Measurements from ENCODE around the gene PTPRE. TPM values are rescaled to one million over a fixed set of nuclear protein-coding genes. Genes with fewer than 3 reads are reported as not detected.

Gene PTPRE
- total and polyA plus RNA-seq, 2 of the 4 experiments (the other 2 are of a cell fraction), result 0.34 to 0.54 TPM

GRCh38 chr10:127875916-127876315 lies 31.0 kb upstream of the PTPRE start:
- DNase-seq, result no peak
- 60% methylated on average over 1 of the region's 5 CpGs; no CpG with 5 or more reads in 1 of the 2 experiments for WGBS, 2 experiments (ENCODE audit: extremely low coverage in 2 of 2, insufficient read length in 1 of 2)
- CTCF ChIA-PET, result no interaction called here

More at GRCh38 chr10:127875916-127876315, 31.0 kb upstream of the PTPRE start:
- no peaks in the 10 kb centered on the region for H3K4me1 ChIP-seq (ENCODE audit: control insufficient read depth, insufficient read depth, low read length)
- no peak overlapping the region for H4K5ac ChIP-seq (ENCODE audit: low read depth, low read length)
- no peak overlapping the region for H3K27ac ChIP-seq (ENCODE audit: insufficient read depth, low read length)
- H2AK5ac ChIP-seq (ENCODE audit: low read depth, low read length), result no peak overlapping the region
- H3K4me3 ChIP-seq (ENCODE audit: insufficient read depth, low read depth, low read length), result no peak overlapping the region
- H3K18ac ChIP-seq (ENCODE audit: low read depth, low read length), result no peak overlapping the region
- H3K4me2 ChIP-seq (ENCODE audit: low read depth, low read length), result no peak overlapping the region
- POLR2A ChIA-PET (ENCODE audit: unreplicated experiment), result no interaction called here
- no peaks in the 10 kb centered on the region; the same call in 1 of the 2 replicates for H3K27me3 ChIP-seq (ENCODE audit: control insufficient read depth, insufficient read depth, low read length)
- H3K23ac ChIP-seq (ENCODE audit: low read depth, low read length), result no peak overlapping the region
- no peak overlapping the region for H3K9ac ChIP-seq (ENCODE audit: low read depth, low read length)
- no peak overlapping the region for H2AK9ac ChIP-seq (replicated peaks; ENCODE audit: low read depth, low read length, poor library complexity)
- in situ Hi-C loops (cut with MboI; ENCODE audit: low sequenced_read_pairs), result no loop called here
- no peak overlapping the region for H4K91ac ChIP-seq (ENCODE audit: insufficient read depth, low read depth, low read length)
- H2BK20ac ChIP-seq (ENCODE audit: low read depth, low read length), result no peak overlapping the region
- BruUV-seq (replicated peaks), result no TSS peak
- intact Hi-C loops (cut with micrococcal nuclease), result no loop called here
- H3K9me3 ChIP-seq (ENCODE audit: control insufficient read depth, insufficient read depth, low read length), result 0 out of 2 replicates have a peak, but pooled peaks cover 4% of the 10 kb centered on the region
- H2BK15ac ChIP-seq (ENCODE audit: low read depth, low read length), result no peak overlapping the region
- H2AFZ ChIP-seq (replicated peaks; ENCODE audit: low read length, poor library complexity), result no peak overlapping the region
- no peaks in the 10 kb centered on the region for H3K36me3 ChIP-seq (ENCODE audit: control insufficient read depth, insufficient read depth, low read length)
- dilution Hi-C loops (cut with HindIII; ENCODE audit: low sequenced_read_pairs, unreplicated experiment), result no loop called here
- no peak overlapping the region for H4K8ac ChIP-seq (ENCODE audit: low read depth in 2 of 2, low read length in 2 of 2)
- no peak overlapping the region for H3K56ac ChIP-seq (ENCODE audit: extremely low read depth, insufficient read depth, low read length)
- no peak overlapping the region for H2BK120ac ChIP-seq (ENCODE audit: low read depth, low read length)
- H4K20me1 ChIP-seq (ENCODE audit: insufficient read depth, low read length), result no peaks in the 10 kb centered on the region
- no peak for TF ChIP-seq CTCF (conservative IDR thresholded peaks at IDR 0.05; ENCODE audit: low read depth, low read length)
- no peak for TF ChIP-seq USF2 (IDR thresholded peaks at IDR 0.05; ENCODE audit: low read depth, low read length)
- TF ChIP-seq RCOR1 (IDR thresholded peaks at IDR 0.05; ENCODE audit: insufficient replicate concordance, low read length), result no peak
- no peak for TF ChIP-seq RAD21 (IDR thresholded peaks at IDR 0.05; ENCODE audit: low read length)
- no peak for TF ChIP-seq RFX5 (IDR thresholded peaks at IDR 0.05; ENCODE audit: low read depth, low read length)
- no peak for TF ChIP-seq ELK1 (IDR thresholded peaks at IDR 0.05; ENCODE audit: borderline replicate concordance, low read depth, low read length)
- no peak for TF ChIP-seq SMC3 (IDR thresholded peaks at IDR 0.05; ENCODE audit: low read depth, low read length)
- TF ChIP-seq MAZ (IDR thresholded peaks at IDR 0.05; ENCODE audit: borderline replicate concordance, low read depth, low read length), result no peak
- no peak for TF ChIP-seq MAFK (IDR thresholded peaks at IDR 0.05; ENCODE audit: low read depth, low read length)
- TF ChIP-seq POLR2A (IDR thresholded peaks at IDR 0.05; ENCODE audit: low read depth, low read length), result no peak
- ATAC-seq (ENCODE audit: low read depth), result no peak
- H3K14ac ChIP-seq (replicated peaks; ENCODE audit: low read depth, low read length), result no peak overlapping the region
- H3K79me1 ChIP-seq (ENCODE audit: low read depth in 1 of 2, low read length in 2 of 2), result no peaks in the 10 kb centered on the region
- H2BK5ac ChIP-seq (ENCODE audit: low read depth, low read length, poor library complexity, severe bottlenecking), result no peak overlapping the region
- no peak overlapping the region for H3K4ac ChIP-seq (ENCODE audit: low read depth, low read length)
- no peaks in the 10 kb centered on the region for H3K9me1 ChIP-seq (ENCODE audit: insufficient read depth, low read length)
